K562 (cell line): Measurements from ENCODE around the gene GALNT18. TPM values are rescaled to one million over a fixed set of nuclear protein-coding genes. Genes with fewer than 3 reads are reported as not detected.

Experiments
- ATAC-seq: fragments of 200-7000 bp; cut with Tn5 transposase; 3 replicates; pipeline ENCODE4 v1.9.1; 2020; ENCODE audit warnings: moderate library complexity
- BruUV-seq: library from RNA; stranded (reverse); fragments of 400-500 nt; replicated peaks from 2 replicates; lab custom pipeline; 2021; lab: Mats Ljungman, UMichigan
- CTCF ChIA-PET: fragments of 300-600 bp; formaldehyde crosslinking; extraction: SDS; loops from one replicate; lab custom pipeline; 2021; ENCODE audit warnings: low intra/inter-chr PET ratio; lab: Yijun Ruan, JAX
- POLR2A ChIA-PET: fragments of 300-600, 350-650 bp; sonication (Branson Sonifier 250); formaldehyde crosslinking; extraction: SDS; loops from one replicate; lab custom pipeline; 2021; ENCODE audit warnings: antibody characterized with exemption, inconsistent platforms; lab: Yijun Ruan, JAX
- DNase-seq, 4 experiments: peaks; one replicate each; pipeline versions ENCODE4 v3.0.0 to v3.0.0-alpha.2; 2011 to 2018; ENCODE audit warnings: low spot score in 3 of 4, mixed read lengths in 3 of 4; ENCODE audit errors: extremely low read depth in 1 of 4
- FAIRE-seq: peaks from 2 replicates; lab custom pipeline; 2011; peaks lifted over from hg19 to GRCh38; lab: Jason Lieb, UNC
- H2AFZ ChIP-seq: 2 replicates; pipeline ENCODE4 v1.6.0; 2011; ENCODE audit warnings: low read depth, low read length, control low read depth, inconsistent platforms
- H3K27ac ChIP-seq: fragments of 200-600 bp; 3 replicates; pipeline ENCODE4 v1.8.0; 2011; ENCODE audit warnings: low read depth, mild to moderate bottlenecking, control low read depth, inconsistent platforms, low read length, moderate library complexity, mixed read lengths; ENCODE audit errors: extremely low read depth
- H3K27me3 ChIP-seq, 2 experiments: fragments of 300-600 bp in 1 of 2; 2 replicates in 1 of 2; 3 replicates in 1 of 2; pipeline versions ENCODE4 v1.6.0 to v1.8.0; 2011; ENCODE audit warnings: inconsistent platforms in 2 of 2, low read length in 2 of 2, mild to moderate bottlenecking in 1 of 2, mixed read lengths in 1 of 2, moderate library complexity in 1 of 2; ENCODE audit not compliant: control insufficient read depth in 2 of 2, insufficient read depth in 2 of 2
- H3K36me3 ChIP-seq: fragments of 300-600 bp; 3 replicates; pipeline ENCODE4 v1.8.0; 2011; ENCODE audit warnings: mild to moderate bottlenecking, low read length, inconsistent platforms; ENCODE audit not compliant: control insufficient read depth, insufficient read depth
- H3K4me1 ChIP-seq, 2 experiments: fragments of 200-600 bp in 1 of 2; replicated peaks in 1 of 2; 2 replicates in 1 of 2; 3 replicates in 1 of 2; pipeline versions ENCODE4 v1.5.1 to v1.8.0; 2011; ENCODE audit warnings: inconsistent platforms in 2 of 2, low read length in 2 of 2, mild to moderate bottlenecking in 1 of 2, mixed read lengths in 1 of 2, moderate library complexity in 1 of 2; ENCODE audit not compliant: control insufficient read depth in 2 of 2, insufficient read depth in 2 of 2
- H3K4me2 ChIP-seq: 2 replicates; pipeline ENCODE4 v1.6.1; 2011; ENCODE audit warnings: low read length, control low read depth, inconsistent platforms, mixed read lengths; ENCODE audit not compliant: insufficient read depth
- H3K4me3 ChIP-seq: fragments of 200-600 bp; sonication (generic), shearing (Covaris generic); 2 replicates; pipeline ENCODE4 v1.5.1; 2016; ENCODE audit warnings: control low read depth, inconsistent platforms
- H3K79me2 ChIP-seq: fragments of 200-600 bp; 3 replicates; pipeline ENCODE4 v1.8.0; 2011; ENCODE audit warnings: low read length, inconsistent platforms; ENCODE audit not compliant: control insufficient read depth, insufficient read depth
- H3K9ac ChIP-seq, 2 experiments: 2 replicates each; pipeline versions ENCODE4 v1.6.0 to v1.6.1; 2011; ENCODE audit warnings: low read depth in 2 of 2, low read length in 2 of 2, control low read depth in 1 of 2, inconsistent platforms in 1 of 2, mild to moderate bottlenecking in 1 of 2, mixed read lengths in 1 of 2; ENCODE audit not compliant: insufficient read depth in 1 of 2
- H3K9me1 ChIP-seq: one replicate; pipeline ENCODE4 v1.6.0; 2011; ENCODE audit warnings: inconsistent platforms, mild to moderate bottlenecking, low read length, moderate library complexity; ENCODE audit not compliant: control insufficient read depth, insufficient read depth
- H3K9me3 ChIP-seq: replicated peaks from 2 replicates; pipeline ENCODE4 v1.5.1; 2011; ENCODE audit warnings: low read depth, low read length, inconsistent platforms; ENCODE audit not compliant: control insufficient read depth, insufficient read depth
- H4K20me1 ChIP-seq: replicated peaks from 2 replicates; pipeline ENCODE4 v1.6.1; 2011; ENCODE audit warnings: low read length, inconsistent platforms, mixed read lengths; ENCODE audit not compliant: control insufficient read depth, insufficient read depth
- ATF6 ChIP-seq: sonication (generic); formaldehyde crosslinking; IDR thresholded peaks from 2 replicates; pipeline ENCODE4 v1.4.0; 2020; ENCODE audit warnings: mild to moderate bottlenecking, missing genetic modification reagents
- HINFP ChIP-seq: fragments of 450-650 bp; conservative IDR thresholded peaks from 2 replicates; pipeline ENCODE4 v1.6.1; 2016; ENCODE audit warnings: missing genetic modification characterization, low read depth, mild to moderate bottlenecking, control low read depth, missing compliant biosample characterization
- NONO ChIP-seq, 2 experiments: fragments of 200-400 bp in 1 of 2; fragments of 450-650 bp in 1 of 2; formaldehyde crosslinking in 1 of 2; IDR thresholded peaks; 2 replicates each; pipeline ENCODE4 v1.6.1; 2017; ENCODE audit warnings: low read depth in 2 of 2, mild to moderate bottlenecking in 2 of 2, moderate library complexity in 2 of 2, low read length in 1 of 2
- SAP30 ChIP-seq: fragments of 200-600 bp; sonication (generic); IDR thresholded peaks from 2 replicates; pipeline ENCODE4 v1.6.1; 2012; ENCODE audit warnings: borderline replicate concordance, low read depth, mild to moderate bottlenecking, moderate library complexity, low read length, control low read depth, inconsistent platforms; ENCODE audit not compliant: insufficient read depth, poor library complexity, severe bottlenecking
- THAP7 ChIP-seq: fragments of 250-450 bp; sonication (Bioruptor Pico); IDR thresholded peaks from 2 replicates; pipeline ENCODE4 v1.5.0; 2021
- ZNF280A ChIP-seq: fragments of 450-650 bp; IDR thresholded peaks from 2 replicates; pipeline ENCODE4 v1.6.1; 2018; ENCODE audit warnings: mild to moderate bottlenecking, low read depth; ENCODE audit not compliant: partially characterized antibody
- ZNF511 ChIP-seq: sonication (generic); formaldehyde crosslinking; IDR thresholded peaks from 2 replicates; pipeline ENCODE4 v1.8.0; 2022; ENCODE audit warnings: mild to moderate bottlenecking, missing genetic modification reagents
- WGBS: fragments of 100-300 bp; shearing (Covaris generic); methylation state at CpG from one replicate; pipeline ENCODE4 v1.1.6; 2016; ENCODE audit warnings: low coverage, mixed read lengths; ENCODE audit not compliant: insufficient coverage; ENCODE audit errors: missing lambda C conversion rate; 5-methylcytosine and 5-hydroxymethylcytosine counted together
- in situ Hi-C: fragments of 300-500 bp; cut with MboI; formaldehyde crosslinking; loops from 4 replicates; pipeline ENCODE4 v1.15.0; 2018; ENCODE audit warnings: inconsistent platforms, mixed read lengths
- intact Hi-C: fragments of 100-400 bp; cut with micrococcal nuclease; formaldehyde crosslinking; loops from 2 replicates; pipeline ENCODE4 v1.14.2; 2022
- polyA plus RNA-seq, 8 experiments: library from polyadenylated mRNA; depleted of rRNA in 4 of 8; stranded (reverse) in 5 of 8; unstranded in 3 of 8; fragments of >200 nt; fragmentation: Nextera tagmentation in 2 of 8; fragmentation: Illumina TruSeq in 1 of 8; extraction: Ambion mirVana in 2 of 8; extraction: Trizol in 1 of 8; gene quantifications; 2 replicates each; pipeline versions ENCODE4 v1.2.1 to v1.2.3, GENCODE V29; 2011 to 2014; ENCODE audit warnings: inconsistent platforms in 1 of 8, missing spikeins in 1 of 8
- total RNA-seq, 7 experiments: library from RNA; depleted of rRNA in 6 of 7; stranded (reverse); fragments of >200 nt in 6 of 7; fragmentation: Illumina TruSeq in 2 of 7; extraction: Trizol in 2 of 7; gene quantifications; 2 replicates each; pipeline versions ENCODE4 v1.2.1 to v1.2.3, GENCODE V29; 2011 to 2021; ENCODE audit warnings: low replicate concordance in 1 of 7

Gene GALNT18
- total and polyA plus RNA-seq, 9 of the 15 experiments (the other 6 are each of a cell fraction or from before 2014, with no cell fraction given): not detected

- no peak for TF ChIP-seq THAP7
These were observed 195.4 kb downstream of the GALNT18 start (continued) for GRCh38 chr11:11426226-11426952.

GRCh38 chr11:11425806-11426205 is 196.0 kb downstream of the GALNT18 start:
- Histone ChIP-seq H3K4me2 (no peak overlapping the region), H3K9me3 (no peaks in the 10 kb centered on the region), H2AFZ (no peak overlapping the region), H3K36me3 (no peaks in the 10 kb centered on the region; the same call in 2 of the 3 replicates), H3K27ac (no peak overlapping the region), H3K9ac (no peak overlapping the region), H3K9me1 (no peaks in the 10 kb centered on the region), H3K79me2 (no peaks in the 10 kb centered on the region), H3K27me3 (peaks cover 5 to 33% of the 10 kb centered on the region in 2 experiments; a peak in 3 of 5 replicates), H3K4me3 (no peak overlapping the region), H3K4me1 (no peaks in the 10 kb centered on the region), H4K20me1 (no peaks in the 10 kb centered on the region; the same call in 1 of the 2 replicates)
- CTCF ChIA-PET: no interaction called here
- no peak for DNase-seq
- POLR2A ChIA-PET: interaction anchor here (0.7 to 0.8 kb wide), 2 partner anchors 199 to 317 kb away, joined by 3 to 4 read pairs; no protein-coding TSS in a partner anchor
- no TSS peak for BruUV-seq
- WGBS: 2% methylated on average over 5 of the region's 5 CpGs
- FAIRE-seq: no peak
- no peak for ATAC-seq
- in situ Hi-C loops (no loop called here), intact Hi-C loops (no loop called here)
- TF ChIP-seq ZNF280A: no peak
- no peak for TF ChIP-seq NONO (IDR thresholded peaks at IDR 0.05; ENCODE audit: low read depth in 2 of 2, low read length in 1 of 2)
- TF ChIP-seq ATF6 (CRISPR knock-in tag): no peak
- TF ChIP-seq SAP30: no peak
- TF ChIP-seq ZNF511: no peak
- no peak for TF ChIP-seq HINFP
